Measurements from ENCODE around the gene CYP39A1.

The CYP39A1 gene, protein sequence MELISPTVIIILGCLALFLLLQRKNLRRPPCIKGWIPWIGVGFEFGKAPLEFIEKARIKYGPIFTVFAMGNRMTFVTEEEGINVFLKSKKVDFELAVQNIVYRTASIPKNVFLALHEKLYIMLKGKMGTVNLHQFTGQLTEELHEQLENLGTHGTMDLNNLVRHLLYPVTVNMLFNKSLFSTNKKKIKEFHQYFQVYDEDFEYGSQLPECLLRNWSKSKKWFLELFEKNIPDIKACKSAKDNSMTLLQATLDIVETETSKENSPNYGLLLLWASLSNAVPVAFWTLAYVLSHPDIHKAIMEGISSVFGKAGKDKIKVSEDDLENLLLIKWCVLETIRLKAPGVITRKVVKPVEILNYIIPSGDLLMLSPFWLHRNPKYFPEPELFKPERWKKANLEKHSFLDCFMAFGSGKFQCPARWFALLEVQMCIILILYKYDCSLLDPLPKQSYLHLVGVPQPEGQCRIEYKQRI

DNA sequence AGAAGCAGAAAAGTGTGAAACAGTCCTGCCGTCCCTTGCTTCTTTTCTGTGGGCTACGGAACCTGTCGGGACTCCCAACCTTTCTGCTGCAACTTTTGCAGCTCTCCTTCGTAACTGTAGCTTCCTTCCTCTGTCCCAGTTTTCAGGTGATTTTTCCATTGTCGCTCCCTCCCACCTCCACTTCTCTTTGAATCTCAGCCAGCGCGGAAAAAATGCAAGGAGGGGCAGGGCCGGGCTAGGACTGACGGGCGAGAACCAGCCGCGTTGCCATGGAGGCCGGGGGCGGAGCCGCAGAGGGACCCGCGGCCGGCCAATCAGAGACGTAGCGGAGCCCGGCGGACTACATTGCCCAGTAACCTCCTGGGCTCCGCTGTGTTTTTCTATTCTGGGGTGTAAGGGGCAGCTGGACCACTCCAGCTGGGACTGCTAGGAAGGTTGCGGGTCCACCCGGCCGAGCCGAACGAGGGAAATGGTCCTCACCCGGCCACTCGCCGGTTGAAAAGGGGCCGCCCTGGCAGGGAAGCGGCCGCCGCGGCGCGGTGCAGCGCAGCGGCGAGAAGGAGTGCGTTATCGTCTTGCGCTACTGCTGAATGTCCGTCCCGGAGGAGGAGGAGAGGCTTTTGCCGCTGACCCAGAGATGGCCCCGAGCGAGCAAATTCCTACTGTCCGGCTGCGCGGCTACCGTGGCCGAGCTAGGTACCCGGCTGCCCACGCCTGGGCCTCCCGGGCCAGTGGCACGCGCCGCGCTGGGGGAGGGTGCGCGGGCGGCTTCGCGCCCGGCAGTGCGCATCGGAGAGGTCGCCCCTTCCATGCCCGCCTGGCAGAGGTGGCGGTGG, at the start of gene CYP39A1, which contains the start of gene SLC25A27:
CYP39A1 (minus strand) TSS at position 216 of the 836 bp plus-strand sequence. CDS start 236 bp downstream, outside the sequence.
SLC25A27 (plus strand) TSS at position 373 of the 836 bp plus-strand sequence; CDS start at position 591, 218 bp downstream.
- FAIRE-seq, result peak; percentile 41

DNA sequence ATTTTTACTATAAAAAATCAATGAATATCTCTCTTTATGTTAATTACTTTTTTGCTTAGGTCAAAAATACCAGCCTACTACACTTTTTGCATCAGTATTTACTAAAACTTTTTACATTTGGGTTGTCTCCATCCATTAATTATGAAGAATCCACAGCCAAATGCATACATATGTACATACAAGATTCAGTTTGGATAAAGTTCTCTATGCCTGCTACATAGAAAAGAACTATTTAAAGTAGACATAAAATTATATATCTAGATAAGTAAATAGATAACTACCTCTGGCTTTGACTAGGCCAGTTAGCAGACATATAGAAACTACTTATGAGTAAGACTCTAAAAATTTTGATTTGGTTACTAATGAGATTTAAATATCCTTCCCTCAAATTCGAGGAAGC, 47.4 kb upstream of the CYP39A1 start:
- FAIRE-seq, result no peak

DNA sequence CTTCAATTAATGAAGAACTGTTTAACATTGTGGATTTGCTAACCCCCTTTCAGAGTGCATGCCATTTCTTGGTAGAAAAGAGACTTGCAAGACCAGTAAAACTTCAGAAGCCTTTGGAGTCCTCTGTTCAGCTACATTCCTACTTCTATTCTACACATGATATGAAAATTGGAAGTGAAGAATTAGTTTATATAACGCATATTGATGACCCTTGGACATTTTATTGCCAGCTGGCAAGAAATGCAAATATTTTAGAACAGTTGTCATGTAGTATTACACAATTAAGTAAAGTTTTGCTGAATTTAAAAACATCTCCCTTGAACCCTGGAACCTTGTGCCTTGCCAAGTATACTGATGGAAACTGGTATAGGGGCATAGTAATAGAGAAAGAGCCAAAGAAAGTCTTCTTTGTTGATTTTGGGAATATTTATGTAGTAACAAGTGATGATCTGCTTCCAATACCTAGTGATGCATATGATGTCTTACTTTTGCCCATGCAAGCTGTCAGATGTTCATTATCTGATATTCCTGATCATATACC, 38.4 kb upstream of the CYP39A1 start:
- FAIRE-seq, result no peak

DNA sequence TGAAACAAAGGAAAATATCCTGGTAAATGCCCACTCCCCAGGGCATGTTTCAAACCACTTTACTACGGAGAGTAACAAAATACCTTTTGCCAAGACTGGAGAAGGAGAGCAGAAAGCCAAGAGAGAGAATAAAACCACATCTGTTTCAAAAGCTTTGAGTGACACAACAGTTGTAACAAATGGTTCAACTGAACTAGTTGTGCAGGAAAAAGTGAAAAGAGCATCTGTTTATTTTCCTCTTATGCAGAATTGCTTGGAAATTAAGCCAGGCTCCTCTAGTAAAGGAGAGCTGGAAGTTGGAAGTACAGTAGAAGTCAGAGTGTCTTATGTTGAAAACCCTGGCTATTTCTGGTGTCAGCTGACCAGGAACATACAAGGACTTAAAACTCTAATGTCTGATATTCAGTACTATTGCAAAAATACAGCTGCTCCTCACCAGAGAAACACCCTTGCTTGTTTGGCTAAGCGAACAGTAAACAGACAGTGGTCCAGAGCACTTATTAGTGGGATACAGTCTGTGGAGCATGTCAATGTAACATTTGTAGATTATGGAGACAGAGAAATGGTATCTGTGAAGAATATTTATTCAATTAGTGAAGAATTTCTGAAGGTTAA, 37.6 kb upstream of the CYP39A1 start:
- FAIRE-seq, result no peak

DNA sequence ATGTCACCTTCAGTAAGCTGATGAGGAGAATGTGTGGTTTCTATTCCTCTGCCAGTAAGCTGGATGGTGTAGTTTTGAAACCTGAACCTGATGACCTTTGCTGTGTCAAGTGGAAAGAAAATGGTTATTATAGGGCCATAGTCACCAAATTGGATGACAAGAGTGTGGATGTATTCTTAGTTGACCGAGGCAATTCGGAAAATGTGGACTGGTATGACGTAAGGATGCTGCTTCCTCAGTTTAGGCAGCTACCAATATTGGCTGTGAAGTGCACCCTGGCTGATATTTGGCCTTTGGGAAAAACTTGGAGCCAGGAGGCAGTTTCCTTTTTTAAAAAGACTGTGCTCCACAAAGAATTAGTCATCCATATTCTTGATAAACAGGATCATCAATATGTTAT, 37.0 kb upstream of the CYP39A1 start:
- FAIRE-seq, result no peak

DNA sequence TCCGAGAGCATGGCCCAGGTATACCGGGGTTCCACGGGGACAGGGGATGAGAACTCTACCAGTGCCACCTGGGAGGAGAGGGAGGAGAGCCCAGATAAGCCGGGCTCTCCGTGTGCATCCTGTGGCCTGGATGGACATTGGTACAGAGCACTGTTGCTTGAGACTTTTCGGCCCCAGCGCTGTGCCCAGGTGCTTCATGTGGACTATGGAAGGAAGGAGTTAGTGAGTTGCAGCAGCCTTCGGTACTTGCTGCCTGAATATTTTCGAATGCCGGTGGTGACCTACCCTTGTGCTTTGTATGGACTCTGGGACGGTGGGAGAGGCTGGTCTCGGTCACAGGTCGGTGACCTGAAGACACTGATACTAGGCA, 36.3 kb upstream of the CYP39A1 start:
- no peak for FAIRE-seq

DNA sequence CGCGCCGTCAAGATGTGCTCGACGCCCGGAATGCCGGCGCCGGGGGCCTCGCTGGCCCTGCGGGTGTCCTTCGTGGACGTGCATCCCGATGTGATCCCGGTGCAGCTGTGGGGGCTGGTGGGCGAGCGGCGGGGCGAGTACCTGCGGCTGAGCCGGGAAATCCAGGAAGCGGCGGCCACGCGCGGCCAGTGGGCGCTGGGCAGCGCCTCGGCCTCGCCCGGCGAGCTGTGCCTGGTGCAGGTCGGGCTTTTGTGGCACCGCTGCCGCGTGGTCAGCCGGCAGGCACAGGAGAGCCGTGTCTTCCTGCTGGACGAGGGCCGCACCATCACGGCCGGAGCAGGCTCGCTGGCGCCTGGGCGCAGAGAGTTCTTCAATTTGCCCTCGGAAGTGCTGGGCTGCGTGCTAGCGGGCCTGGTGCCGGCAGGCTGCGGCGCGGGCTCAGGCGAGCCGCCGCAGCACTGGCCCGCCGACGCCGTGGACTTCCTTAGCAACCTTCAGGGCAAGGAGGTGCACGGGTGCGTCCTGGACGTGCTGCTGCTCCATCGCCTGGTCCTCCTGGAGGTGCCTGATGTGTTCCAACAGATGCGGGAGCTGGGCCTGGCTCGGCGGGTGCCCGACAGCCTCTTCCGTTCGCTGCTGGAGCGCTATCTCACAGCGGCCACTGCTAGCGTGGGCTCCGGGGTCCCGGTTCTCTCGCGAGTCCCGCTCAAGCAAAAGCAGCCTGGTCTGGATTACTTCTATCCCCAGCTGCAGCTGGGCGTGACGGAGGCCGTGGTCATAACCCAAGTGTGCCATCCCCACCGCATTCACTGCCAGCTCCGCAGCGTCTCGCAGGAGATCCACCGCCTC, 35.7 kb upstream of the CYP39A1 start:
- FAIRE-seq, result no peak

DNA sequence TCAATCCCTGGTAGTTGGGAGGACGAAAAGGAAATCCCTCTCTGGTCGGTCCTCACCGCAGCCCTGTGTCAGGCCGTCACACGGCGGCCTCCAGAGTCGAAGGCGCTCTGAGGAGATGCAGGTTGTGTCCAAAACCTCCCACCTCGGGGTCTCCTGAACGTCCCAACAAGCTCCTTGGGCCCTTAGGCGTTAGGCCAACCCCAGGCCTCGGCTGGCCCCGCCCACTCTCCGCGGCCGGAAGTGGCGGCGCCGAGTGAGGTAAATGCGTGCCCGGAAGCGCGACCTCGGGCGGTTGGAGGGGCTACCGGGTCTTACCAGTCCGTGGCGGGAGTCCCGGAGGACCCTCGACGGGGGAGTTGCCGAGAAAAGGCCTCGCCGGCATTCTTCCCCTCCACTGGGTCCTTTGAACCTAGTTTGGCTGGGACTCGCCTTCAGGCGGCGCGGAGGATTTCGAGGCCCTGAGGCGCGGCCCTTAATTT, 35.0 kb upstream of the CYP39A1 start, which contains the start of gene TDRD6:
TDRD6 (plus strand) TSS at position 267 of the 479 bp plus-strand sequence. CDS start 244 bp downstream, outside the sequence.
- FAIRE-seq, result no peak

DNA sequence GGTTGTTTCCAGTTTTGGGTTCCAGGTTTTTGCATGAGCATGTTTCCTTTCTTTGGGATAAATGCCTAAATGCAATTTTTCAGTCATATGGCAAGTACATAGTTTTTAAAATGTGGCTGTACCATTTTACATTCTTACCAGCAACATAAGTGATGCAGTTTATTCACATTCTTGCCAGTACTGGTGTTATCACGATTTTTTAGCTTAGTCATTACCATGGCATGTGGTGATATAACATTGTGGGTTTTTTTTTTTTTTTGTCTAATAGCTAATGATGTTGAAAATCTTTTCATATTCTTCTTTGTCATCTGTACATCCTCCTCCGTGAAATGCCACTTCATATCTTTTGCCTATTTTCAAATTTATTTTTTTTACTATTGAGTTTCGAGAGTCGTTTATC, 32.2 kb upstream of the CYP39A1 start:
- no peak for FAIRE-seq

DNA sequence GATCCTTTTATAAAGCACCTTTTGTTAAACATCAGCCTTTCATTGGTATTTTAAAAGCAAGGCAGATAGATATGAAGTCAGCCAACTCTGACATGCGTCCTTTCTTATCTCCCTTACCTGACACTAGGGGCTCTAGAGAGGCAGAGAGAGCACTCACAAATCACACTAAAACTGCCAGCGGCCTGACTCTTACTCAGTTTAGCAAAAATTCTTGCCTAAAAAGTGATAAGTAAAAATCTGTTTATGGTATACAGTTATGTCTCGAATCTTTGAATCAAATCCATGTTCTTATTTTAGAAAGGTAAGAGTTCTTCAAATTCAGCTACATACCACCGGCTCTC, 24.7 kb upstream of the CYP39A1 start:
- FAIRE-seq, result no peak

DNA sequence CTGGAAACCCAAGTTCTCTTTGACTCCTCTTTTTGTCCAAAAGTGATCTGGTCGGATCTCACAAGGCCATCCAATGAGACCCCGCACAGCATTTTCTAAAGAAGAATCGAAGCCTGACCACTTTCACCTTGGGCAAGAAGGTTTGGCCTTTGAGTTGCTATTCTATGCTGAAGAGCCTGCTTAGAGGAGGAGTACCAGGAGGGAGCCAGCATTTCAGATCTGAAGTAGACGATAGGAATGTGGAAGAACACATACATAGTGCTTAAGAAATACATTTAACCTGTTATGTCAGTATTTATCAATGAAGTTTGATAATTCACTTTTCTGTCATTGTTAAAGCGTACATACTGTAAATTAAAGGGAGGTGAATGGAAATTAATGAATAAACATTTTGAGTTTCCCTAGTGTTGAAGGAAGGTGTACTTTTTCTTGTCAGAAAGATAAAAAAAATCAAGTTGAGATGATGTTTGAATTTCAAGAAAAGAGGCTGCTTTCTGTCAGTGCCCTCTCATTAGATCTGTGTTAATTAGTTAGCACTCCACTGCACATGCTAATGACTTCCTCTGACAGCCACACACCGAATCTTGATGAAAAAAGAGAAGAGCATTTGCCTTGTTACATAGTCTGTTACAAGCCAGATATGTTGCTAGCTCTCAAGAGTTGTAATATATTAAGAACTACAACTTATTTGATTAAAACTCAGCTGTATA, 24.1 kb upstream of the CYP39A1 start:
- no peak for FAIRE-seq

DNA sequence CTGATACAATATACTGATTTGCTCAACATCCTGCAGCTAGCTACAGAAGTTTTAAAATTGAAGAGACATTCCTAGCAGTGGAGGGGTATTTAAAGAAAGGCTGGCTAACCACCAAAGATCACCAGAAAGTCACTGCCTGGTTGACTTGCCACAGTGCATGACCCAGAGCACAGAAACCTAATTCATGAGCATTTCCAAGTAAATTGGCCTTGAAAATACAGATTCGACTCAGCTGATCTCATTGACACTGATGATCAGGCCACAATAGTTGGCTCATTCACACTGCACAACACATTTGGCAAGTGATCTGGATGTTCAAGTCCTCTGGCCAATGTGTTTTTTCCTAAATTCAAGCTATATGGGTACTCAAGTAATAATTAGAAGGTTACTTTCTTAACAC, 21.8 kb upstream of the CYP39A1 start:
- no peak for FAIRE-seq

DNA sequence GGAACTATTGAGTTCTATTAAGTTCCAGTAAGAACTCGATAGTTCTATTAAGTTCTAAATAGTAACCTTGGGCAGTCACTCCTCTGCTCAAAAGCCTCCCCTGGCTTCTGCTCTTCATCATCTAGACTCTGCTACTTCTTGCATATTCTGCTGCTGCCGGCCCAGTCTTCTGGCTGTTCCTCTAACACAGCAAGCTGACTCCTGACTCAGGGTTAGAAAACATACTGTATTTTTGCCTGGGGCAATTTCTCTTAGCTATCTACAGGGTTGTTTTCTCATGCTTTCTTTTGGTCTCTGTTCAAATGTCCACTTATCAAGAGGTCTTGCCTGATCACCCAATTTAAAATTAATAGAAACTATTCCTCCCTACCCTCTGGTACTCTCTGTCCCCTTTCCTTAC, 14.8 kb upstream of the CYP39A1 start:
- FAIRE-seq, result no peak

DNA sequence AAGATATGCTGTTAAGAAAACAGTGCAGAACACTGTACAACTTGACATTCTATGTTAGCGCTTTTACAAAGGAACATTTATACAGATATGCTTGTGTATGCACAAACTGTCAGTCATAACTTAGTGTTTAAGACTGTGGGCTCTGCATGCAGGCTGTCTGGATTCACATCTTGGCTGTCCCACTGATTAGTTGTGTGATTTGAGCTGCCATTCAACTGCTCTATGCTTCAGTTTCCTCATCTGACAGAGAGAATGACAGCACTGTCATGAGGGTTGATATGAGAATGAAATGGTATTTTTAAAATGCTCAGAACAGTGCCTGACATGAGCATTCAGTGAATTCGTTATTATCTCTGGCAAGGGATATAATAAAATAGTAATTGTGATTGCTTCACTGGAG, 8.9 kb upstream of the CYP39A1 start:
- no peak for FAIRE-seq

DNA sequence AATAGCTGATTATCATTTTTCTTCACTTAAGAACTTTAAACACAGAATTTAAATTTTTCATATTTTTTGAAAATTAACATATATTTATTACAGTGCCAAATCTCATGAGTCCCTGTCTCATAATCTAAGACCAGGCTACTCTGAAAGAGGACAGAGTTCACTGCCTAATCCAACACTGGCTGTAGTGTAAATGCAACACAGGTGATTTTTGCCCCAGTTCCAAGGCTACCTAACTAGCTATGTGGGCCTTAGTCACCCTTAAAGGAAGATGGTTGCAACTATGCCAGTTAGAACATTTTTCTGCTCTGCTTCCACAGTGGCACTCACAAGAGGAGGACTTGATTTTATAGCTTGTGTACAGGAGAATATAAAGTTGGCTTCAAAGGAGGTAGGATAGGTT, 5.0 kb upstream of the CYP39A1 start:
- FAIRE-seq, result no peak

DNA sequence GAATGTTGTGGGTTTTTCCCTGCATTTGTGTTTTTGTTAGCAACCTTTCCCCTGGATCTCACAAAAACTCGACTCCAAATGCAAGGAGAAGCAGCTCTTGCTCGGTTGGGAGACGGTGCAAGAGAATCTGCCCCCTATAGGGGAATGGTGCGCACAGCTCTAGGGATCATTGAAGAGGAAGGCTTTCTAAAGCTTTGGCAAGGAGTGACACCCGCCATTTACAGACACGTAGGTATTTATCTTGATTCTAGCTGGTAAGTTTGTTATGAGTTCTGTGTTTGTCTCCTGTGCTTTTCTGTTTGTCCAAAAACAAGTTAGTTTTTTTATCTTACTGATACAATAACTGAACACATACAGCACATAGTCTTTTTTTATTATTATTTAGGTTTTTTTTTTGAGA, 3.2 kb upstream of the CYP39A1 start:
- FAIRE-seq, result no peak

DNA sequence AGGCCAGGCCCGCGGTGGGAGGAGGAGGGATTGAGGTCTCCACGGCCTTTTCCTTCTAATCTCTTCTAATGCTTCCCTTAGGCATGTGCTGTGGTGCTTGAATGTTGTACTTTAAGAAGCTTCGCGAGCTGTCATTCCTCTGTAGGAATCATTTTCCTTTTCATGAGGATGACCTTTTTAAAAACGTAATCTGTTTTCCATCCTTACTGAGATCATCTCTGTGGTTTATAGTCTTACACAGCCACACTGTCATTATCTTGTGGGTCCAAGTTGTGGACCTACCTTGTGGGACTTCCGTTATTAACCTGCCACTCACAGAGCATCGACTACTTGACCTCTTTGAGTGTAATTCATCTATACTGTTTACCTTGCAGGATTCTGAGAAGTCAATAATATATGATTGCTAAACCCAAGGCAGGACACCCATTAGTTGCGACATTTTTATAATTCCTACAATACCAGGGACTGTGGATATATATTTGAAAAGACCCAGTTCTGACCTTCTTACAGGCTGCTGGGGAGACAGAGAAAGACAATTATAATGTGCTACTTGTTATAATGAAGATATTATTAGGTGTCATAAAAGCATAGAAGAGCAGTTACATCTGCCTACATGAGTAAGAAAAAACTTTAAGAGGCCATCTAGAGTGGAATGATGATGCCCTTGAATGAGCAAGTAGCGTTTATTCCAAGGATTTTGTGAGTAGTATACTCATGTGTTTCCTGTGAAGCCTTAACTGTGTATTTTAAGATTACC, 999 bp upstream of the CYP39A1 start:
- no peak for FAIRE-seq

DNA sequence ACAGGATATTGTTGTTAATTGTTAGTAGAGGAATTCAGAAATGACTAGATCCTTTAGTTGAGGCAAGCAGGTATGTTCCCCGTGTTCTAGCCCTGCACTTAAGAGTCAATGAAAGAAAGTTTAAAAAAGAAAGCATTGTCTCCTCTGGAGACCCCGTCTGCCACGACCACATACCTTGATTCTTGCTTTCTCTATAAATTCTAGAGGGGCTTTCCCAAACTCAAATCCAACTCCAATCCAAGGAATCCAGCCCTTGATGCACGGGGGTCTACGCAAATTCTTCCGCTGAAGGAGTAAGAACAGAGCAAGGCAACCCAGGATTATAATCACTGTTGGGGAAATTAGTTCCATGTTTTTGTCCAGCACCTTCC, 401 bp downstream of the CYP39A1 start:
- FAIRE-seq, result no peak

DNA sequence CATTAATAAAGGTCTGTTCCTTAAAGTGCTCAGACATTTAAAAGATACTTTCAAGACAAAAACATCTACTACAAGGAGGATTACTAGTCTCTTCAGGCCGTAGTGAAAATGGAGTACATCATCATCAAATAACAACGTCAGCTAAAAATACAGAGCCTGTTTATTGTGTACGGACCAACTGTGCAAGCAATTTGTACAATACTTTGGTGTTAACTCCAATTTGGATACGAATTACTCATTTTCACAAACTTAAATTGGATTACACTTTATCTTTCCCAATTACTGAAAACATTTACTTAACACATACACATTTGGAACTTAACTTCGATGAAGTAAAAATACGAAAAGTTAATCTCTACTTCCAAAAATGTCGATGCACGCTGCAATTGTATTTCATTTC, 802 bp downstream of the CYP39A1 start:
- FAIRE-seq, result no peak

DNA sequence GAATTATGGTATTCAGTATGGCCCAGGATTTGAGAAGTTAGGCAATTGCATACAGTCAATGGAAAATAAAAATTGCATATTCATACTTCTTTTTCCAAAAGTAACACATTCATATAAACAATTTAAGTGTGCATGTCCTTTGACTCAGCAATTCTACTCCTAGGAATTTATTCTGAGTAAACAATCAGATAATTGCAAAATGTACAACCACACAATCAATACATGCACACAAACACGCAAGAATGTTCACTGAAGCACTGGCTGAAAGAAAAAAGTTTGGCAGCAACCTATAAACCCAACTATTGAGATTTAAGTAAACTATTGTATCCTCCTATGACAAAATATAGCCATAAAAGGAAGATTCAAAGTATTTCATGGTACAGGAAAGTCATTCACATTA, 1.6 kb downstream of the CYP39A1 start:
- FAIRE-seq, result no peak
